HG03097 (cell line): ENCODE data around the gene GBA3.

Experiments used
- ATAC-seq: cut with Tn5 transposase; IDR thresholded peaks from one replicate; pipeline ENCODE4 v1.9.1; 2021; ENCODE audit not compliant: unreplicated experiment, low FRiP score

GBA3 gene

DNA sequence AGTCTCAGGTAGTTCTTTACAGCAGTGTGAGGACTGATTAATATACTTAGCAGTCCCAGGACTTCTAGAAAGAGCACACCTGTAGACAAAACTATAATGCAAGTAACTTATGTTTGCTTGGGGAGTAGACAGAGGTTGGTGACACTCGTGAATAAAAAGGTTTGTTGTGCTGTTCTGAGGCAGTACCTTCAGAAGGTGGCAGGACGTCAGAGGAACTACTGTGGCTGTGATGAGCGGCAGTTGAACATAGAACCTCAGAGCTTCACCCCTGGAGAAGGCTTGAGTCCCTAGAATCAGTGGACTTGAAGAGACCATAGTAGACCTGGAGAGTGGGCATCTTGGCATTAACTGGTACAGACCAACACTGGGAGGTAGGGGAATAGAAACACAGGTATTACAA lies 3.3 kb upstream of the GBA3 start:
- no peak for ATAC-seq

DNA sequence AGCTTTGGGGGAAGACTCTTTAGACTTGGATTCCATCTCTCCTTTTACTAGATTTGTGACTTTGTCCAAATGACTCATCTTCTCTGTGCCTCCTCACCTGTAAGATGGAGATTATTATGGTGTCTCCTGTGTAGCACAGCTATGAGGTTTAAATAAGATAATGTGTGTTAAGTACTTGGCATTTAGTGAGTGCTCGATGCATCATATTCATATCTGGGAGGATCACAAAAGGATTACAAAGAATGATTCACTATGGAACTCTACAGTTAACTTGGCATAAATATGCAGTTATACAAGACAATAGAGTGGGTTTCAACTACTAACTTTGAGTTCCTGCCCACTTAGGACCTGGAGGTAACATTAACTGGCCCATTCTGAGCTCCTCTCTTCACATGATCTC lies 2.3 kb downstream of the GBA3 start:
- no peak for ATAC-seq

GRCh38 chr4:22695917-22696316 lies 3.2 kb downstream of the GBA3 start:
- no peak for ATAC-seq

DNA sequence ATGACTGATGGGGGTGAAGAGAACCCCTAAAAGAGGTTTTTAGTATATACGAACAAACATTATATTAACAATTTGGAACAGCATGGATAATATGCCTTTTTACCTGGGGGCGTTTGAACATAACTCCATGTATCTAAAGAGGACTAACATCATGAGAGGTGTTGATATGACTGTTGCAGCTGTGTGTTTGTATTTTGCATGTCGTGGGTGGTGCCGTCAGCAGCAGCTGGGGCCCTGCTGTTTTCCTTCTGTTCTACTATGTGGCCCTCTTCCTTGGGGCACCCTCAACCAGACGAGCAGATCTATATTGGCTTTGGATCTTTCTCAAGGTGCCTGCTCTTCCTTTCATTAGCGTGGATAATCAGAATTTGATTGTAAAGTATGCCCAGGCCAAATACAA lies 11.2 kb downstream of the GBA3 start:
- no peak for ATAC-seq

DNA sequence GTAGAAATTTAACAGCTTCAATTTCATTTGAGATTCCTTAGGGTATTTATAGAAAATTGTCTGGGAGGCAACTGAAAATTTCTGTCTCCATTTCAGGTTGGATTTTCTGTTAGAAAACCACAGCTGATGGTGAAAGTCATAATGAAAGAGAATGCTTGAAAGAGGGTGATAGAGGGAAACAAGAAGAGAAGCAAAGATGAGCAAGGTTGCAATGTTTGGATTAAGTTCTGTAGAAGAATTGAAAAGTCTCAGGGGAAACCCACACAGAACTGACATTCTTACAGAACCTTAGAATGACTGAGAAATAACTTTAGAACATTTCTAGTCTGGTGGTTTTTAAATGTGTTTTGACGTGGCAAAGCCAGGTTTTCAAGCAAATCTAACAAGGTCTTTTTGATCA lies 14.7 kb downstream of the GBA3 start:
- no peak for ATAC-seq

GRCh38 chr4:22708961-22709360 lies 16.2 kb downstream of the GBA3 start:
- no peak for ATAC-seq

DNA sequence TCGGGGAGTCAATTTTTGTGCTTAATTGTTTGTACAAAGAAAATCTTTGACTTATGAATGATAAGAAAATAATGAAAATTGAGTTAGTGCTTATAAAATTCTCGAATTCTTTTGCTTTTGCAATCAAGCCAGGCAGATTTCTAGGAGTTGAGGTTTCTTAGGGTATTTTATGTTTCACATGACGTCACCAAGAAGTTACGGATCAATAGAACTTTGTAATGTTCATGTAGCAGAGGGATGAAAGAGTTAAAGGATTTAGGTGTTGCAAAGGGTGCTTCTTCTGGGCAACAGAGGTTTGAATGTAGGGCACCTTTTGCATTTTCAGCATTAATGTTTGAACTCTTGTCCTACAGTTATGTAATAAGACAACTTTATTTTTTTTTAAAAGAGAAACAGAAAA lies 19.4 kb downstream of the GBA3 start:
- no peak for ATAC-seq

GRCh38 chr4:22712529-22712928 lies 19.8 kb downstream of the GBA3 start:
- no peak for ATAC-seq

DNA sequence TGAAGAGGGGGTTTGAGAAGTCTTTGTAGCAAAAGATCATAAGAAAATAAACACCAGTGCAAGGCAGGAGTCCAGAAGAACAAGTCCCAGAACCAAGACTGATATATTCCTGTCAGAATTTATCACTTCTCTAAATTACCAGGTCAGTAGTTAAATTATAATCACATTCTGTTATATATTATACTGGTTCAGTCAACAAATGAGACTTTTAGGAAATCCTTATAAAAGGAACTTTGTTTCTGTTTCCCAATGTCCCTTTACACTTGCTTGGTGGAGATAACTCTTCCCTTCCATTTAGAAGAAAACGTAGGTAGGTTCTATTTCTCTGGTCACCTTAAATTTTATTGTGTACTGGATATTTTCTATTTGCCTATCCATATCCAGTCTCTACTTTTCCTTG lies 21.1 kb downstream of the GBA3 start:
- ATAC-seq, result no peak

- ATAC-seq, result no peak
Measured at GRCh38 chr4:22719218-22719617, 26.5 kb downstream of the GBA3 start.

DNA sequence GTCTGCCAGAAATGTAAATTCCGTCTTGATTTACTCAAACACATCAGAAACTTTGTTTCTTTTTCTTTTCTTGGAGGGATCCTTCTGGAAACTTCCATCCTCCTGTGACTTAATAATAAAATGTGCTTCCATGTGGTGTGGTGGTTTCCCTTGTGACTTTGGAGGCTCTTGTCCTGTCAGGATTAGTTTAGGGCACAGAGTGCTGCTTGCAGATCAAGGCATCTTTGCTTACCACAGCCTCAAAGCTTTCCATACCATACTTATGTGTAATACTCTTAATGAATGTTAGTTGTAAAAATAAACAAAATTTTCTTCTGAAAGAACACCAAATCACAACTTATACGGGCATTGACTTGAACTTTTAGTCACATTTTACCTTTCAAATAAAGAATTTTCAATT lies 27.4 kb downstream of the GBA3 start:
- no peak for ATAC-seq

DNA sequence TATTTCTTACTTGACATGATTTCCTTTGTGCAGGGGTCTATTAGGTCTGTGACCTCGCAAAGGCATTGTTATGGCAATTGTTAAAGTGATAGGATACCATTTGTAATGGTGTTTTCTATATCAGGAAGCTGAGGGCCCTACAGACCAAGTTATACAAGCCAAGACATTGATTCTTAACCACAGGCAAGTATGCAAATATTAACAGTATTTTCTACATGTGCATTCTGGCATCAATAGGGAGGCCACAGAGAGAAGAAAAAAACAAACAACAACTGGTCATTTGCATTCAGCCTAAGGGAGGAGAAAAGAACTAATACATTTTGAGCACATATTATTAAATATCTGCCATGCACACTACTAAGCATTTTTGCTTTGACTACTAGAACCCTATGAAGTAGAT lies 28.5 kb downstream of the GBA3 start:
- ATAC-seq, result no peak

- ATAC-seq, result no peak
Measured at GRCh38 chr4:22730021-22730420, 37.3 kb downstream of the GBA3 start.

- ATAC-seq, result no peak
Measured at GRCh38 chr4:22733816-22734215, 41.1 kb downstream of the GBA3 start.

DNA sequence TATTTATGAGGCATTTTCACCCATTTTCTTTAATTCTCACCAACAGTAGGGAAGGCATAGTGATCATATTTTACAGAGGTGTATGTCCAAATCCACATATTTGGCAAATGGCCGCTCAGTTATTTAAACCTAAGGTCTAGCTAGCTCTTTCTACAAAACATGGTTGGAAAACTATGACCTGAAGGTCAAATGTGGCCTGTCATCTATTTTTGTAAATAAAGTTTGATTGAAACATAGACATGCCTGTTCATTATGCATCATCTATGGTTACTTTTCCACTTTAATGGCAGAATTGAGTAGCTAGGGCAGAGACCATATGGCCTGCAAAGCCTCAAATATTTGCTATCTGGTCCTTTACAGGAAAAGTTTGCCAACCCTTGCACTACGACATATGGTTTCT lies 44.2 kb downstream of the GBA3 start:
- no peak for ATAC-seq

DNA sequence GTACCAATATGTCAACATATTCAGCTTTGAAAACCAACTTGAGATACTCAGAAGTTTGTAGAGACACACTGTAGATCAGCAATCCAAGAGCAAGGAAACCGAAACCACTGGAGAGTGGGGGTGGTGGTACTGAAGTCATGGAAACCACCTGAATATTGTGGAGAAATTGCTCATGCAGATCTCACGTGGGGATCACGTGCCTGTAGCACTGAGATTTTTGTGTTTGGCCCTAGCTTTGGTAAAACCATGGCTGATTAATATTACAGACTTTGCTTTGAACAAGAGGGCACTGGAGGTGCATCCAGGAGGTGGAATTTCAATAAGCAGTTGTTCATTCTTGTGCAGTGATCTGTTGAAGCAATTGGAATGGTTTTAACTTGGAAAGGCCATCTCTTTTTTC lies 47.2 kb downstream of the GBA3 start:
- no peak for ATAC-seq

- no peak for ATAC-seq
Measured at GRCh38 chr4:22741744-22742143, 49.0 kb downstream of the GBA3 start.

DNA sequence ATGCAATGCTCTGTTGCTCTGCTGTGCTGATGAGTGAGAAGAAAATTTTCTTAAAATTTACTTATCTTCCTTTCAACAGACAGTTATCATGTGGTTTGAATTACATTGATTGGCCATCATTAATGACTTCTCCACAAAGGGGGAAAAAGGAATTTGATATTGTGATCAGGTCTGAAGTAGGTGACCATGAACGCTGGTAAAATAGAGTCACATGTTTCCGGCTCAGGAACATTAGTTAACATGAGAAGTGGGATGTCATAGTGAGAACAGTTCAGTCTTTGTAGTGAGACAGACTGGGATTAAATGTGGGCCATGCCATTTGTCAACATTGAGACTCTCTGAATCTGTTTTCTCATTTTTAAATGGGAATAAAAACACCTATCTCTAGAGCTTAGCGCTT lies 50.6 kb downstream of the GBA3 start:
- no peak for ATAC-seq

- no peak for ATAC-seq
Measured at GRCh38 chr4:22744478-22745062, 51.8 kb downstream of the GBA3 start.

- ATAC-seq, result no peak
Measured at GRCh38 chr4:22745234-22745633, 52.5 kb downstream of the GBA3 start.

GRCh38 chr4:22754116-22754515 lies 61.4 kb downstream of the GBA3 start:
- no peak for ATAC-seq

DNA sequence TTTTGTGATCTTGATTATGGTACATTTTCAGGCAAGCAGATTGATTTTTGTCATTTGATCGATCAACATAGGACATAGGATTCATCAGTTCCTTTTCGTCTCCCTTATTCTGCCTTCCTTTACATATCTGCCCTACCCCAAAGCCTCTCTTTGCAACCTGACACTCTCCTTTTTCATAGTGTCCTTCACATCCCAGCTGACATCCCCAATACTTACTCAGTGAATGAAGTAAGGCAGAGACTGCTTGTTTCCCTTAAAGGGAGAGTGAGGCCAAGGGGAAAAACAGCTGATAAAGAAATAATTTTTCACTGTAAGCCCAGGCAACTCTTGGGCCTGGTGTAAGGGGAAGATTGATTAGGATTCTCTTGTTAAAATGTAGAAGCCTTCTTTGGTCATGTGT lies 69.8 kb downstream of the GBA3 start:
- ATAC-seq, result no peak

DNA sequence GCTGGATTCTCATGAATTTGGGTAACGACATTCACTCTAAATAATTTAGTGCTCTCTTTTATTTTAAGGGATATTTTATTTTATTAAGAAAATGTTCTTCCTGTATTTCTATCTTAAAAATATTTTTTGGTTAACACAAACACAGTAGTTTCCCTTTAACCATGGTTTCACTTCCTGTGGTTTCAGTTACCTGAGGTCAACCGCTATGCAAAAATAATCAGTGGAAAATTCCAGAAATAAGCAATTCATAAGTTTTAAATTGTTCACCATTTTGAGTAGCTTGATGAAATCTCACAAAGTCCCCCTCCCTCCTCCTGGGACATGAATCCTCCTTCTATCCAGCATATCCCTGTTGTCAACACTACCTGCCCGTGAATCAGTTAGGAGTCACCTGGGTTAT lies 71.4 kb downstream of the GBA3 start:
- ATAC-seq, result no peak
